A673 (cell line): ENCODE data around the gene PRH1. TPM values are rescaled to one million over a fixed set of nuclear protein-coding genes. Genes with fewer than 3 reads are reported as not detected.

ENCODE experiments used
- BruUV-seq: library from RNA; stranded (reverse); fragments of 400-500 nt; replicated peaks from 2 replicates; lab custom pipeline; 2021; lab: Mats Ljungman, UMichigan
- CTCF ChIA-PET: fragments of 300-600 bp; sonication (Branson Sonifier 250); formaldehyde crosslinking; loops from one replicate; lab custom pipeline; 2022; ENCODE audit warnings: antibody characterized with exemption; lab: Charles Lee
- POLR2A ChIA-PET: fragments of 300-600 bp; sonication (Branson Sonifier 250); formaldehyde crosslinking; loops from one replicate; lab custom pipeline; 2022; ENCODE audit warnings: antibody characterized with exemption; ENCODE audit not compliant: low non-redundant PET; lab: Charles Lee
- DNase-seq: peaks from one replicate; pipeline ENCODE4 v3.0.0-alpha.2; 2015; ENCODE audit warnings: low spot score
- H3K27ac ChIP-seq: fragments of 200-600 bp; sonication (generic); 2 replicates; pipeline ENCODE4 v1.5.1; 2016; ENCODE audit warnings: mixed run types, low read depth, mild to moderate bottlenecking, mixed read lengths, antibody characterized with exemption, low read length; ENCODE audit not compliant: poor library complexity, severe bottlenecking
- H3K27me3 ChIP-seq: fragments of 200-600 bp; sonication (generic); replicated peaks from 2 replicates; pipeline ENCODE4 v1.6.1; 2017; ENCODE audit warnings: mixed run types, low read depth, mild to moderate bottlenecking, mixed read lengths, antibody characterized with exemption, low read length; ENCODE audit not compliant: insufficient read depth, poor library complexity
- H3K36me3 ChIP-seq: fragments of 200-600 bp; sonication (generic); 2 replicates; pipeline ENCODE4 v1.6.1; 2016; ENCODE audit warnings: mixed run types, mild to moderate bottlenecking, mixed read lengths, antibody characterized with exemption, low read length; ENCODE audit not compliant: insufficient read depth, poor library complexity, severe bottlenecking
- H3K4me1 ChIP-seq: fragments of 200-600 bp; sonication (generic); 2 replicates; pipeline ENCODE4 v1.6.1; 2017; ENCODE audit warnings: mixed run types, mild to moderate bottlenecking, mixed read lengths, antibody characterized with exemption, low read length; ENCODE audit not compliant: insufficient read depth, poor library complexity, severe bottlenecking
- H3K4me3 ChIP-seq: fragments of 200-600 bp; sonication (generic); 2 replicates; pipeline ENCODE4 v1.5.1; 2016; ENCODE audit warnings: low read depth, mixed run types, mild to moderate bottlenecking, mixed read lengths, low read length; ENCODE audit not compliant: poor library complexity, severe bottlenecking
- H3K9me3 ChIP-seq: fragments of 200-600 bp; sonication (generic); 2 replicates; pipeline ENCODE4 v1.6.1; 2016; ENCODE audit warnings: mixed run types, low read depth, mild to moderate bottlenecking, mixed read lengths, antibody characterized with exemption, low read length; ENCODE audit not compliant: poor library complexity, severe bottlenecking
- CTCF ChIP-seq: fragments of 300-800, 200-600 bp; sonication (generic); conservative IDR thresholded peaks from 2 replicates; pipeline ENCODE4 v1.5.1; 2017; ENCODE audit warnings: low read depth, mild to moderate bottlenecking, antibody characterized with exemption, low read length, moderate library complexity, mixed read lengths
- EZH2 ChIP-seq: fragments of 200-600 bp; sonication (generic); IDR thresholded peaks from 2 replicates; pipeline ENCODE4 v1.6.1; 2017; ENCODE audit warnings: borderline replicate concordance, low read depth, mild to moderate bottlenecking, mixed read lengths, antibody characterized with exemption, low read length; ENCODE audit not compliant: poor library complexity, severe bottlenecking
- intact Hi-C: fragments of 100-400 bp; cut with micrococcal nuclease; formaldehyde crosslinking; loops from one replicate; pipeline ENCODE4 v1.10.0; 2022; ENCODE audit not compliant: unreplicated experiment
- total RNA-seq: library from RNA; stranded (reverse); gene quantifications from 2 replicates; pipeline ENCODE4 v1.2.3, GENCODE V29; 2021

Gene PRH1
- total RNA-seq, 1 experiment from 2014 or later = 21.8 TPM

- H3K27me3 ChIP-seq = no peaks in the 10 kb centered on the region
- intact Hi-C loops = no loop called here
- TF ChIP-seq EZH2 = no peak
- TF ChIP-seq CTCF = no peak
- no peak overlapping the region for H3K27ac ChIP-seq
- ChIA-PET CTCF (no interaction called here), POLR2A (no interaction called here)
- H3K4me1 ChIP-seq = no peaks in the 10 kb centered on the region
- BruUV-seq = no TSS peak
- DNase-seq = no peak
- H3K4me3 ChIP-seq = no peak overlapping the region
- H3K9me3 ChIP-seq = peaks cover 3% of the 10 kb centered on the region
- H3K36me3 ChIP-seq = no peaks in the 10 kb centered on the region
Observed at GRCh38 chr12:10863512-10864218, 20.4 kb downstream of the PRH1 start.

- TF ChIP-seq EZH2 (no peak), CTCF (no peak)
- H3K27ac ChIP-seq = no peak overlapping the region
- ChIA-PET POLR2A (no interaction called here), CTCF (no interaction called here)
- H3K36me3 ChIP-seq = no peaks in the 10 kb centered on the region
- BruUV-seq = no TSS peak
- H3K4me1 ChIP-seq = no peaks in the 10 kb centered on the region
- peaks cover 3% of the 10 kb centered on the region for H3K9me3 ChIP-seq
- H3K27me3 ChIP-seq = no peaks in the 10 kb centered on the region
- intact Hi-C loops = no loop called here
- no peak for DNase-seq
- no peak overlapping the region for H3K4me3 ChIP-seq
Observed at GRCh38 chr12:10861366-10861765, 22.7 kb downstream of the PRH1 start.

- ChIA-PET CTCF (no interaction called here), POLR2A (no interaction called here)
- Histone ChIP-seq H3K27me3 (no peaks in the 10 kb centered on the region), H3K4me3 (no peak overlapping the region), H3K27ac (no peak overlapping the region), H3K4me1 (no peaks in the 10 kb centered on the region), H3K9me3 (peaks cover 4% of the 10 kb centered on the region), H3K36me3 (no peaks in the 10 kb centered on the region)
- no peak for TF ChIP-seq CTCF
- no peak for TF ChIP-seq EZH2
- intact Hi-C loops = no loop called here
- no TSS peak for BruUV-seq
- DNase-seq = no peak
Observed at GRCh38 chr12:10855807-10856206, 28.2 kb downstream of the PRH1 start.
